HEK293T (cell line): Measurements from ENCODE around the gene GAN.

Experiments used
- FOXA1 ChIP-seq: fragments of 450-650 bp; IDR thresholded peaks from 2 replicates; pipeline ENCODE4 v1.6.1; 2016; ENCODE audit warnings: mild to moderate bottlenecking
- LEF1 ChIP-seq: fragments of 450-650 bp; IDR thresholded peaks from 2 replicates; pipeline ENCODE4 v1.6.1; 2017; ENCODE audit warnings: mild to moderate bottlenecking, borderline replicate concordance

DNA sequence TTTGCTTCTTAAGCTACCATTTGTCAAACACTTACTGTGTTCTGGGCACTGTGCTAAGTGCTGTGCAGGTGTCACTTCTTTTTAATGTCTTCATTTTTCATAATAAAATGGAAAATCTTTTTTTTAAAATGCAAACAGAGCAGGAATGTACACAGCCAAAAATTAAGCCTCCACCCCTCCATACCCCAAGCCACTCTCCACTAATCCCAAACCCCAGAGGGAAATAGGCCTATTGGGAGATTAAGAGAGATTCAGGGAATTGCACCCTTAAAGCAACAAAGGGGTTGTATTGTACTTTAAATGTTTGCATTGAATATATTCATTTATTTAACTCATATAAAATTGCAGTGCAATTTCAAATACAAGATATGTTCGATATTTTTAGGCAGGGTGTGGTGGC lies 28.6 kb upstream of the GAN start:
- TF ChIP-seq LEF1 (no peak), FOXA1 (no peak)
